ENCODE data around the gene GATA2.

DNA sequence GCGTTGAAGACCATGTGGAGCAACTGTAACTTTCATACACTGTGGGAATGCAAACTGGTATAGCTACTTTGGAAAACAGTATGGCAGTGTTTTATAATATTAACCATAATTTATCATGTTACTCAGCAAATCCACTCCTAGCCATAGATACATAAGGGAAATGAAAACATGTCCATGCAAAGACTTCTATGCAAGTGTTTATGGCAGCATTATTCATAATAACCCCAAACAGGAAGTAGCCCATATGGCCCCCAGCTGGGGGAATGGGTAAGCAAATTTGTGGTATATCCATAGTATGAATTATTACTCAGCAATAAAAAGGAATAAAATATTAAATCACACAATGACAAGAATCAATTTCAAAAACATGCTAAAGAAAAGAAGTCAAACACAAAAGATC lies 23.0 kb upstream of the GATA2 start:
- TF ChIP-seq POLR2A (IDR thresholded peaks at IDR 0.05) (no peak), POLR2AphosphoS5 (IDR thresholded peaks at IDR 0.05) (no peak)
- TF ChIP-seq, protein P1, sequence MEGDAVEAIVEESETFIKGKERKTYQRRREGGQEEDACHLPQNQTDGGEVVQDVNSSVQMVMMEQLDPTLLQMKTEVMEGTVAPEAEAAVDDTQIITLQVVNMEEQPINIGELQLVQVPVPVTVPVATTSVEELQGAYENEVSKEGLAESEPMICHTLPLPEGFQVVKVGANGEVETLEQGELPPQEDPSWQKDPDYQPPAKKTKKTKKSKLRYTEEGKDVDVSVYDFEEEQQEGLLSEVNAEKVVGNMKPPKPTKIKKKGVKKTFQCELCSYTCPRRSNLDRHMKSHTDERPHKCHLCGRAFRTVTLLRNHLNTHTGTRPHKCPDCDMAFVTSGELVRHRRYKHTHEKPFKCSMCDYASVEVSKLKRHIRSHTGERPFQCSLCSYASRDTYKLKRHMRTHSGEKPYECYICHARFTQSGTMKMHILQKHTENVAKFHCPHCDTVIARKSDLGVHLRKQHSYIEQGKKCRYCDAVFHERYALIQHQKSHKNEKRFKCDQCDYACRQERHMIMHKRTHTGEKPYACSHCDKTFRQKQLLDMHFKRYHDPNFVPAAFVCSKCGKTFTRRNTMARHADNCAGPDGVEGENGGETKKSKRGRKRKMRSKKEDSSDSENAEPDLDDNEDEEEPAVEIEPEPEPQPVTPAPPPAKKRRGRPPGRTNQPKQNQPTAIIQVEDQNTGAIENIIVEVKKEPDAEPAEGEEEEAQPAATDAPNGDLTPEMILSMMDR (IDR thresholded peaks at IDR 0.05), result no peak
